IMR-90 (cell line): ENCODE results near the gene PCGF3. TPM values are rescaled to one million over a fixed set of nuclear protein-coding genes. Genes with fewer than 3 reads are reported as not detected.
A peak's percentile ranks its signal among the peaks of the same experiment; 100 is the strongest.

Source experiments
- ATAC-seq: fragments of 200-7000 bp; cut with Tn5 transposase; 2 replicates; pipeline ENCODE4 v1.9.1; 2020; ENCODE audit warnings: low read depth, mild to moderate bottlenecking, moderate library complexity
- BruUV-seq: library from RNA; stranded (reverse); fragments of 400-500 nt; replicated peaks from 2 replicates; lab custom pipeline; 2021; lab: Mats Ljungman, UMichigan
- CTCF ChIA-PET: fragments of 300-600 bp; formaldehyde crosslinking; extraction: SDS; loops from one replicate; lab custom pipeline; 2021; ENCODE audit warnings: antibody characterized with exemption; lab: Yijun Ruan, JAX
- POLR2A ChIA-PET: fragments of 300-600 bp; sonication (Branson Sonifier 250); formaldehyde crosslinking; loops from one replicate; lab custom pipeline; 2022; ENCODE audit warnings: antibody characterized with exemption; ENCODE audit not compliant: unreplicated experiment; lab: Charles Lee
- DNase-seq: peaks from one replicate; pipeline ENCODE4 v3.0.0; 2013
- H2AFZ ChIP-seq: replicated peaks from 2 replicates; pipeline ENCODE3; 2013; ENCODE audit warnings: low read length, mild to moderate bottlenecking; ENCODE audit not compliant: poor library complexity
- H2AK5ac ChIP-seq: 2 replicates; pipeline ENCODE4 v1.6.1; 2013; ENCODE audit warnings: low read depth, low read length, inconsistent platforms
- H2AK9ac ChIP-seq: replicated peaks from 2 replicates; pipeline ENCODE3; 2013; ENCODE audit warnings: mild to moderate bottlenecking, low read depth, low read length, moderate library complexity; ENCODE audit not compliant: poor library complexity
- H2BK120ac ChIP-seq: 2 replicates; pipeline ENCODE4 v1.6.1; 2013; ENCODE audit warnings: low read depth, low read length, inconsistent platforms
- H2BK15ac ChIP-seq: 3 replicates; pipeline ENCODE4 v1.6.1; 2013; ENCODE audit warnings: low read depth, low read length, inconsistent platforms
- H2BK20ac ChIP-seq: 2 replicates; pipeline ENCODE4 v1.6.1; 2013; ENCODE audit warnings: low read depth, mild to moderate bottlenecking, inconsistent platforms, low read length, moderate library complexity
- H2BK5ac ChIP-seq: 2 replicates; pipeline ENCODE4 v1.6.1; 2013; ENCODE audit warnings: mild to moderate bottlenecking, low read depth, low read length, inconsistent platforms; ENCODE audit not compliant: poor library complexity, severe bottlenecking
- H3K14ac ChIP-seq: replicated peaks from 2 replicates; pipeline ENCODE4 v1.6.1; 2013; ENCODE audit warnings: low read depth, low read length, inconsistent platforms
- H3K18ac ChIP-seq: 2 replicates; pipeline ENCODE4 v1.6.1; 2013; ENCODE audit warnings: low read depth, low read length, control low read depth
- H3K23ac ChIP-seq: 2 replicates; pipeline ENCODE4 v1.6.1; 2013; ENCODE audit warnings: low read depth, low read length, inconsistent platforms
- H3K27ac ChIP-seq: 2 replicates; pipeline ENCODE4 v1.5.1; 2013; ENCODE audit warnings: mild to moderate bottlenecking, control low read depth, low read length; ENCODE audit not compliant: insufficient read depth
- H3K27me3 ChIP-seq: 2 replicates; pipeline ENCODE4 v1.6.1; 2013; ENCODE audit warnings: low read length; ENCODE audit not compliant: control insufficient read depth, insufficient read depth
- H3K36me3 ChIP-seq: 2 replicates; pipeline ENCODE4 v1.6.1; 2013; ENCODE audit warnings: low read length, mixed read lengths; ENCODE audit not compliant: control insufficient read depth, insufficient read depth
- H3K4ac ChIP-seq: 2 replicates; pipeline ENCODE4 v1.6.1; 2013; ENCODE audit warnings: low read depth, low read length, inconsistent platforms
- H3K4me1 ChIP-seq: 2 replicates; pipeline ENCODE4 v1.6.1; 2013; ENCODE audit warnings: low read length, mixed read lengths; ENCODE audit not compliant: control insufficient read depth, insufficient read depth
- H3K4me2 ChIP-seq: 2 replicates; pipeline ENCODE4 v1.6.1; 2013; ENCODE audit warnings: low read depth, mild to moderate bottlenecking, control low read depth, low read length, moderate library complexity
- H3K4me3 ChIP-seq: 2 replicates; pipeline ENCODE4 v1.5.1; 2013; ENCODE audit warnings: low read depth, mild to moderate bottlenecking, control low read depth, low read length, moderate library complexity; ENCODE audit not compliant: insufficient read depth
- H3K56ac ChIP-seq: 2 replicates; pipeline ENCODE4 v1.6.1; 2013; ENCODE audit warnings: low read length, inconsistent platforms; ENCODE audit not compliant: insufficient read depth; ENCODE audit errors: extremely low read depth
- H3K79me1 ChIP-seq, 2 experiments: 2 replicates each; pipeline ENCODE4 v1.6.1; 2013; ENCODE audit warnings: low read length in 2 of 2, inconsistent platforms in 1 of 2, low read depth in 1 of 2
- H3K9ac ChIP-seq: 2 replicates; pipeline ENCODE4 v1.6.1; 2013; ENCODE audit warnings: low read depth, low read length, control low read depth
- H3K9me1 ChIP-seq: 2 replicates; pipeline ENCODE4 v1.6.1; 2013; ENCODE audit warnings: low read length, inconsistent platforms; ENCODE audit not compliant: insufficient read depth
- H3K9me3 ChIP-seq: 2 replicates; pipeline ENCODE4 v1.6.1; 2013; ENCODE audit warnings: low read length; ENCODE audit not compliant: control insufficient read depth, insufficient read depth
- H4K20me1 ChIP-seq: 2 replicates; pipeline ENCODE4 v1.6.1; 2013; ENCODE audit warnings: low read length, inconsistent platforms; ENCODE audit not compliant: insufficient read depth
- H4K5ac ChIP-seq: 2 replicates; pipeline ENCODE4 v1.6.1; 2013; ENCODE audit warnings: mild to moderate bottlenecking, low read depth, low read length, control low read depth
- H4K8ac ChIP-seq, 2 experiments: 2 replicates each; pipeline ENCODE4 v1.6.1; 2013; ENCODE audit warnings: low read depth in 2 of 2, low read length in 2 of 2, control low read depth in 1 of 2, inconsistent platforms in 1 of 2
- H4K91ac ChIP-seq: 2 replicates; pipeline ENCODE4 v1.6.1; 2013; ENCODE audit warnings: low read depth, low read length, inconsistent platforms; ENCODE audit not compliant: insufficient read depth
- BHLHE40 ChIP-seq: fragments of 150-350 bp; IDR thresholded peaks from 2 replicates; pipeline ENCODE4 v1.6.1; 2016; ENCODE audit warnings: mild to moderate bottlenecking, low read depth, low read length
- CEBPB ChIP-seq: IDR thresholded peaks from 2 replicates; pipeline ENCODE4 v1.6.1; 2012; ENCODE audit warnings: low read depth, low read length, improper control_type of control experiment
- CHD1 ChIP-seq: IDR thresholded peaks from 2 replicates; pipeline ENCODE4 v1.6.1; 2012; ENCODE audit warnings: low read depth, low read length, improper control_type of control experiment
- FOS ChIP-seq: fragments of 150-350 bp; IDR thresholded peaks from 2 replicates; pipeline ENCODE4 v1.6.1; 2016; ENCODE audit warnings: low read depth, low read length
- MAFK ChIP-seq: IDR thresholded peaks from 2 replicates; pipeline ENCODE4 v1.6.1; 2012; ENCODE audit warnings: low read depth, low read length, improper control_type of control experiment
- MAZ ChIP-seq: IDR thresholded peaks from 2 replicates; pipeline ENCODE4 v1.6.1; 2012; ENCODE audit warnings: low read depth, mild to moderate bottlenecking, low read length, improper control_type of control experiment, moderate library complexity, borderline replicate concordance
- MXI1 ChIP-seq: IDR thresholded peaks from 2 replicates; pipeline ENCODE4 v1.6.1; 2012; ENCODE audit warnings: low read depth, mild to moderate bottlenecking, low read length, moderate library complexity, borderline replicate concordance
- NFE2L2 ChIP-seq: fragments of 150-350 bp; IDR thresholded peaks from 2 replicates; pipeline ENCODE4 v1.6.1; 2016; ENCODE audit warnings: low read depth, mild to moderate bottlenecking, low read length
- POLR2A ChIP-seq: IDR thresholded peaks from 2 replicates; pipeline ENCODE4 v1.6.1; 2012; ENCODE audit warnings: mild to moderate bottlenecking, low read depth, low read length
- RAD21 ChIP-seq: IDR thresholded peaks from 2 replicates; pipeline ENCODE4 v1.6.1; 2012; ENCODE audit warnings: low read length, improper control_type of control experiment
- RCOR1 ChIP-seq: IDR thresholded peaks from 2 replicates; pipeline ENCODE4 v1.6.1; 2012; ENCODE audit warnings: mild to moderate bottlenecking, low read length, improper control_type of control experiment; ENCODE audit not compliant: insufficient replicate concordance
- RFX5 ChIP-seq: IDR thresholded peaks from 2 replicates; pipeline ENCODE4 v1.8.0; 2012; ENCODE audit warnings: low read depth, mild to moderate bottlenecking, low read length, moderate library complexity
- SMC3 ChIP-seq: fragments of 150-350 bp; IDR thresholded peaks from 2 replicates; pipeline ENCODE4 v1.6.1; 2016; ENCODE audit warnings: low read depth, mild to moderate bottlenecking, antibody characterized with exemption, low read length, moderate library complexity
- WGBS, 2 experiments: methylation state at CpG; one replicate each; pipeline versions ENCODE4 v1.1.5 to v1.1.7; 2013; ENCODE audit warnings: missing lambda C conversion rate in 2 of 2; ENCODE audit not compliant: insufficient read length in 1 of 2; ENCODE audit errors: extremely low coverage in 2 of 2; 5-methylcytosine and 5-hydroxymethylcytosine counted together
- dilution Hi-C: fragments of 300-500 bp; cut with HindIII; formaldehyde crosslinking; loops from one replicate; pipeline ENCODE4 v1.14.3; 2018; ENCODE audit warnings: low sequenced_read_pairs; ENCODE audit not compliant: unreplicated experiment
- in situ Hi-C: fragments of 300-500 bp; cut with MboI; formaldehyde crosslinking; loops from 3 replicates; pipeline ENCODE4 v1.14.3; 2019; ENCODE audit warnings: low sequenced_read_pairs, inconsistent platforms, mixed read lengths
- intact Hi-C: fragments of 100-400 bp; cut with micrococcal nuclease; formaldehyde crosslinking; loops from 2 replicates; pipeline ENCODE4 v1.10.0; 2022
- polyA plus RNA-seq, 3 experiments: library from polyadenylated mRNA; depleted of rRNA; stranded (reverse); fragments of >200 nt; gene quantifications; 2 replicates each; pipeline ENCODE4 v1.2.3, GENCODE V29; 2012; ENCODE audit warnings: low replicate concordance in 1 of 3
- total RNA-seq: library from RNA; depleted of rRNA; stranded (reverse); fragments of >200 nt; gene quantifications from 2 replicates; pipeline ENCODE4 v1.2.3, GENCODE V29; 2012
- TF ChIP-seq, protein P1 (sequence below): conservative IDR thresholded peaks from 2 replicates; pipeline ENCODE4 v1.5.1; 2012; ENCODE audit warnings: mild to moderate bottlenecking, low read depth, low read length, improper control_type of control experiment
- TF ChIP-seq, protein P2 (sequence below): fragments of 150-350 bp; IDR thresholded peaks from 2 replicates; pipeline ENCODE4 v1.6.1; 2016; ENCODE audit warnings: low read depth, mild to moderate bottlenecking, low read length, moderate library complexity, borderline replicate concordance
- TF ChIP-seq, protein P3 (sequence below): fragments of 150-350 bp; IDR thresholded peaks from 2 replicates; pipeline ENCODE4 v1.6.1; 2017; ENCODE audit warnings: mild to moderate bottlenecking, antibody characterized with exemption, low read length, low read depth

Gene PCGF3
- total and polyA plus RNA-seq, 2 of the 4 experiments (the other 2 are of a cell fraction), result 40.0 to 55.3 TPM

DNA sequence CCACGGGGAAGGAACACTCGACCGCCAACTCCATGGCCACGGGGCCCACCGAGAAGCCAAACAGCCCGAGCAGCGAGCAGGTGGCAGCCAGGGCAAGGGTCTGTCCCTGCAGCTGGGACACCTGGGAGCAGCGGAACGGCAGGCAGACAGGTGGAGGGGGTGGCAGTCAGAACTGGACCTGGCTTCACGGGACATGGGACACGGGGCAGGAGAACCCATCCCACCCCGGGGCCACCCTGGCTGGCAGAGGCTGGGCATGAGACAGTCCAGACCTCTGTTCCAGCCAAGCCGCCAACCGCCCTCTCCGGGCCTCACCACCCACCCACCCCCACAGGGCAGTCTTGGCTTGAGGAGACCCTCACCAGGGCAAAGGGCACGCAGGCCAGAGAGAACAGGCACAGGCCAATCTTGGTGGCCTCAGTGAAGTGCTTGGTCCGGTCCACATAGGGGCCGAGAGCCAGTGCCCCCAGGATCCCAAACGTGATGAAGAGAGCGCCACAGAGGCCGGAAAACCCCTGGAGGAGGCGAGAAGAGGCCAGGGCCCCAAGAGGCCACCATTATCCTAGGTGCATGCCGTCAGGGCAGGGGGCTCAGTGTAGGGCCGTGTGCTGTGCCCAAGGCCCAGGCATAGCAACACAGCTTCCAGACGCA, 22.3 kb upstream of the PCGF3 start:
- dilution Hi-C loops (no loop called here), intact Hi-C loops (no loop called here), in situ Hi-C loops (no loop called here)
- H2AFZ ChIP-seq, result no peak overlapping the region
- no peak overlapping the region for H3K4ac ChIP-seq
- no peak overlapping the region for H4K91ac ChIP-seq
- H2AK5ac ChIP-seq, result no peak overlapping the region
- H3K79me1 ChIP-seq, result peaks cover 0 to 4% of the 10 kb centered on the region in 2 experiments; a peak in 1 of 4 replicates
- no TSS peak for BruUV-seq
- H3K56ac ChIP-seq, result no peak overlapping the region
- H2BK120ac ChIP-seq, result no peak overlapping the region
- H3K9ac ChIP-seq, result no peak overlapping the region
- ChIA-PET CTCF (no interaction called here), POLR2A (no interaction called here)
- peaks cover 15% of the 10 kb centered on the region for H3K4me1 ChIP-seq
- H2BK5ac ChIP-seq, result no peak overlapping the region
- no peak overlapping the region for H3K23ac ChIP-seq
- H3K27ac ChIP-seq, result no peak overlapping the region
- no peak overlapping the region for H4K5ac ChIP-seq
- no peak overlapping the region for H2BK20ac ChIP-seq
- H3K36me3 ChIP-seq, result no peaks in the 10 kb centered on the region
- no peak overlapping the region for H3K4me3 ChIP-seq
- peaks cover 9% of the 10 kb centered on the region for H3K9me1 ChIP-seq
- no peak overlapping the region for H3K4me2 ChIP-seq
- H2BK15ac ChIP-seq, result no peak overlapping the region
- H3K14ac ChIP-seq, result no peak overlapping the region
- H2AK9ac ChIP-seq, result peak overlapping the region; percentile 3
- H4K20me1 ChIP-seq, result no peaks in the 10 kb centered on the region
- ATAC-seq (peak; percentile 0; the same call in 1 of the 2 replicates), DNase-seq (no peak)
- TF ChIP-seq, protein P1, sequence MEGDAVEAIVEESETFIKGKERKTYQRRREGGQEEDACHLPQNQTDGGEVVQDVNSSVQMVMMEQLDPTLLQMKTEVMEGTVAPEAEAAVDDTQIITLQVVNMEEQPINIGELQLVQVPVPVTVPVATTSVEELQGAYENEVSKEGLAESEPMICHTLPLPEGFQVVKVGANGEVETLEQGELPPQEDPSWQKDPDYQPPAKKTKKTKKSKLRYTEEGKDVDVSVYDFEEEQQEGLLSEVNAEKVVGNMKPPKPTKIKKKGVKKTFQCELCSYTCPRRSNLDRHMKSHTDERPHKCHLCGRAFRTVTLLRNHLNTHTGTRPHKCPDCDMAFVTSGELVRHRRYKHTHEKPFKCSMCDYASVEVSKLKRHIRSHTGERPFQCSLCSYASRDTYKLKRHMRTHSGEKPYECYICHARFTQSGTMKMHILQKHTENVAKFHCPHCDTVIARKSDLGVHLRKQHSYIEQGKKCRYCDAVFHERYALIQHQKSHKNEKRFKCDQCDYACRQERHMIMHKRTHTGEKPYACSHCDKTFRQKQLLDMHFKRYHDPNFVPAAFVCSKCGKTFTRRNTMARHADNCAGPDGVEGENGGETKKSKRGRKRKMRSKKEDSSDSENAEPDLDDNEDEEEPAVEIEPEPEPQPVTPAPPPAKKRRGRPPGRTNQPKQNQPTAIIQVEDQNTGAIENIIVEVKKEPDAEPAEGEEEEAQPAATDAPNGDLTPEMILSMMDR, result no peak
- no peak for TF ChIP-seq SMC3
- no peak for TF ChIP-seq RAD21
- TF ChIP-seq CHD1, result no peak
- TF ChIP-seq BHLHE40, result no peak
- TF ChIP-seq, protein P2, sequence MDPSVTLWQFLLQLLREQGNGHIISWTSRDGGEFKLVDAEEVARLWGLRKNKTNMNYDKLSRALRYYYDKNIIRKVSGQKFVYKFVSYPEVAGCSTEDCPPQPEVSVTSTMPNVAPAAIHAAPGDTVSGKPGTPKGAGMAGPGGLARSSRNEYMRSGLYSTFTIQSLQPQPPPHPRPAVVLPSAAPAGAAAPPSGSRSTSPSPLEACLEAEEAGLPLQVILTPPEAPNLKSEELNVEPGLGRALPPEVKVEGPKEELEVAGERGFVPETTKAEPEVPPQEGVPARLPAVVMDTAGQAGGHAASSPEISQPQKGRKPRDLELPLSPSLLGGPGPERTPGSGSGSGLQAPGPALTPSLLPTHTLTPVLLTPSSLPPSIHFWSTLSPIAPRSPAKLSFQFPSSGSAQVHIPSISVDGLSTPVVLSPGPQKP, result no peak
- no peak for TF ChIP-seq MAFK
- TF ChIP-seq CEBPB, result no peak
- no peak for TF ChIP-seq MAZ
- TF ChIP-seq, protein P3, sequence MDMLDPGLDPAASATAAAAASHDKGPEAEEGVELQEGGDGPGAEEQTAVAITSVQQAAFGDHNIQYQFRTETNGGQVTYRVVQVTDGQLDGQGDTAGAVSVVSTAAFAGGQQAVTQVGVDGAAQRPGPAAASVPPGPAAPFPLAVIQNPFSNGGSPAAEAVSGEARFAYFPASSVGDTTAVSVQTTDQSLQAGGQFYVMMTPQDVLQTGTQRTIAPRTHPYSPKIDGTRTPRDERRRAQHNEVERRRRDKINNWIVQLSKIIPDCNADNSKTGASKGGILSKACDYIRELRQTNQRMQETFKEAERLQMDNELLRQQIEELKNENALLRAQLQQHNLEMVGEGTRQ, result no peak
- no peak for TF ChIP-seq POLR2A
- TF ChIP-seq NFE2L2, result no peak
- no peak for TF ChIP-seq RFX5
- no peak for TF ChIP-seq RCOR1
- no peak for TF ChIP-seq FOS
- TF ChIP-seq MXI1, result no peak
- no peaks in the 10 kb centered on the region for H3K9me3 ChIP-seq
- no peaks in the 10 kb centered on the region for H3K27me3 ChIP-seq
- WGBS, 2 experiments, result 75% methylated on average over 12 of the region's 25 CpGs; no CpG with 5 or more reads in 1 of the 2 experiments
- H3K18ac ChIP-seq, result no peak overlapping the region
- no peak overlapping the region for H4K8ac ChIP-seq
